DOHH2 (cell line): Measurements from ENCODE around the gene TLE7.

Source experiments
- CTCF ChIP-seq: fragments of 200-600 bp; sonication (generic); IDR thresholded peaks from one replicate; pipeline ENCODE4 v1.5.1; 2014; ENCODE audit warnings: antibody characterized with exemption, mild to moderate bottlenecking, low read depth, low read length; ENCODE audit not compliant: poor library complexity, severe bottlenecking
- EZH2phosphoT487 ChIP-seq: fragments of 200-600 bp; sonication (generic); IDR thresholded peaks from 2 replicates; pipeline ENCODE4 v1.6.1; 2017; ENCODE audit warnings: borderline replicate concordance, mild to moderate bottlenecking, antibody characterized with exemption, low read length, moderate library complexity, mixed read lengths

DNA sequence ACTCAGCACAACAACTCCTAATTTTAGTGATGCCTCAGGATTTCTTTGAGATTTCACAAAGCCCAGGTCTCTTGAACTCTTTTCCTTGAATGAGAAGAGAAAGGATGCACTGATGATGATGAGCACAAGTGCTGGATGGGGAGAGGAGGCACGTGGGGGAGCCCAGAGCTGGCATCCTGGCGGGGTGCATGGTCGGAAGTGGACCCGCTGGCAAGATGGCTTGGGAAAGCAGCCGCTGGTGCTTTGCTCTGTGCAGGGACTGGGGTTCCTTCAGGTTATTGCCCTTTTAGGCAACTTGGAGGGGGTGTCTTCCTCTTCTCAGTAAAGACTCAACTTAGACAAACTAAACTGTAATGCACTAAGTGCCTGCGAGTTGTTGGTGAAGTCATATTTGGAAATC lies 61.0 kb downstream of the TLE7 start:
- no peak for TF ChIP-seq CTCF
- no peak for TF ChIP-seq EZH2phosphoT487
